ENCODE results near the gene SEMA7A. TPM values are rescaled to one million over a fixed set of nuclear protein-coding genes. Genes with fewer than 3 reads are reported as not detected.

The SEMA7A gene
- total RNA-seq, 2 donors from 2014 or later: 1.2 to 4.9 TPM

GRCh38 chr15:74389241-74390048 is 44.3 kb downstream of the SEMA7A start:
- Histone ChIP-seq H3K36me3 (no peaks in the 10 kb centered on the region), H3K4me3 (no peak overlapping the region), H3K27me3 (replicated peaks; ENCODE audit: insufficient read depth) (no peaks in the 10 kb centered on the region), H3K4me1 (ENCODE audit: control insufficient read depth in 1 of 2, low read depth in 2 of 2) (peaks cover 0 to 3% of the 10 kb centered on the region in 2 donors), H3K27ac (no peak overlapping the region), H3K9me3 (no peaks in the 10 kb centered on the region)
- no peak for ATAC-seq (ENCODE audit: insufficient number of reproducible peaks, low FRiP score, low read depth)
- TF ChIP-seq CTCF (IDR thresholded peaks at IDR 0.05): no peak
- no peak for DNase-seq (ENCODE audit: low spot score)

GRCh38 chr15:74388363-74388951 is 45.3 kb downstream of the SEMA7A start:
- H3K27me3 ChIP-seq (replicated peaks; ENCODE audit: insufficient read depth): no peaks in the 10 kb centered on the region
- H3K4me3 ChIP-seq: no peak overlapping the region
- no peak overlapping the region for H3K27ac ChIP-seq
- H3K9me3 ChIP-seq: no peaks in the 10 kb centered on the region
- DNase-seq (ENCODE audit: low spot score): no peak
- H3K36me3 ChIP-seq: no peaks in the 10 kb centered on the region
- ATAC-seq (ENCODE audit: insufficient number of reproducible peaks, low FRiP score, low read depth): no peak
- peaks cover 0 to 3% of the 10 kb centered on the region in 2 donors for H3K4me1 ChIP-seq (ENCODE audit: control insufficient read depth in 1 of 2, low read depth in 2 of 2)
- no peak for TF ChIP-seq CTCF (IDR thresholded peaks at IDR 0.05)

GRCh38 chr15:74387621-74388362 is 46.0 kb downstream of the SEMA7A start:
- no peak overlapping the region for H3K27ac ChIP-seq
- no peaks in the 10 kb centered on the region for H3K36me3 ChIP-seq
- no peaks in the 10 kb centered on the region for H3K9me3 ChIP-seq
- no peak overlapping the region for H3K4me3 ChIP-seq
- H3K27me3 ChIP-seq (replicated peaks; ENCODE audit: insufficient read depth): no peaks in the 10 kb centered on the region
- DNase-seq (ENCODE audit: low spot score) (no peak), ATAC-seq (ENCODE audit: insufficient number of reproducible peaks, low FRiP score, low read depth) (no peak)
- H3K4me1 ChIP-seq (ENCODE audit: control insufficient read depth in 1 of 2, low read depth in 2 of 2): peaks cover 0 to 3% of the 10 kb centered on the region in 2 donors
- TF ChIP-seq CTCF (IDR thresholded peaks at IDR 0.05): no peak

- H3K36me3 ChIP-seq: no peaks in the 10 kb centered on the region
- no peak for TF ChIP-seq CTCF (IDR thresholded peaks at IDR 0.05)
- H3K9me3 ChIP-seq: no peaks in the 10 kb centered on the region
- ATAC-seq (ENCODE audit: insufficient number of reproducible peaks, low FRiP score, low read depth) (no peak), DNase-seq (ENCODE audit: low spot score) (no peak)
- no peak overlapping the region for H3K4me3 ChIP-seq
- no peaks in the 10 kb centered on the region for H3K27me3 ChIP-seq (replicated peaks; ENCODE audit: insufficient read depth)
- H3K4me1 ChIP-seq (ENCODE audit: control insufficient read depth in 1 of 2, low read depth in 2 of 2): peaks cover 0 to 3% of the 10 kb centered on the region in 2 donors
- no peak overlapping the region for H3K27ac ChIP-seq
Measured at GRCh38 chr15:74387141-74387541, 46.6 kb downstream of the SEMA7A start.
